Endothelial cell of hepatic sinusoid (primary cell): ENCODE data around the gene GRIA3.
"Not testable (repeated sequence)": the region's sequence is repeated elsewhere in the genome, so short reads cannot be mapped to it uniquely, and the experiment has no call there.

Experiments used
- in situ Hi-C: cut with HindIII; loops from 2 replicates; pipeline ENCODE4 v1.10.0; 2017; ENCODE audit warnings: low sequenced_read_pairs

The GRIA3 gene

DNA sequence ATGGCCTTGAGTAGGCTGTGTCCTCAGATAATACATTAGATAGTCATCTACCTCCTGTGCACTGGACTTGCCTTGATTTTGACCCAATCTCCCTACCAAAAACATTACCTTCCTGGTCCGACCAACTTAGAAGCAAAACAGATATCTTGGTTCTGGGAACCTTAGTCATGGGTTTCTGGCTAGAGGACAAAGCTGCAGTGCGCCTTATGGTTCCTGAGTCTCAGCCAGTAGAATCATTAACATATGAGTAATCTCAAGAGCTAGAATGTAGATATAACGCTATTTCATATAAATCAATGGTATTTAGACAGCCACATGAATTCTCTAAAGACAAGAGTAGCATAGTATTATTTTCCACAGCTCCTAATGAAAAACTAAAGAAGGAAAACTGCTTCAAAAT lies 83.1 kb downstream of the GRIA3 start:
- in situ Hi-C loops: no loop called here

GRCh38 chrX:123271902-123272301 lies 87.8 kb downstream of the GRIA3 start:
- in situ Hi-C loops: no loop called here

- in situ Hi-C loops: no loop called here
Observed at GRCh38 chrX:123272630-123273029, 88.6 kb downstream of the GRIA3 start.

DNA sequence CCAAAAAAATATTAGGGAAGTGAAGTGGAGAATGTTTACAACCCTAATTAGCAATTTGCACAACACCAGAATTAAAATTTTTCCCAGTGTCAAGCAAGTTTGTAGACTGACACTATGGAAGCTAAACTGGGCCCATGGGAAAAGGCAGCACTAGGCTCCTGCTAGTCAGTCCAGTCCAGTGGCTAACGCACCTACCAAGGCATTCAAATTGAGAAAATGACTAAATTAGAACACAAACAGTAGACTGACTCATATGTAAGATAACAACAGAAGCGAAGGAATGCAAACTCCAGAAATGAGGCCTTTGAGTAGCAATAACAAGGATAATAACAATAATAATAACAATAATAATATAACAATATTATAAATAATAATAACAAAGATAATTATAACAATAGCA lies 90.7 kb downstream of the GRIA3 start:
- in situ Hi-C loops: no loop called here

DNA sequence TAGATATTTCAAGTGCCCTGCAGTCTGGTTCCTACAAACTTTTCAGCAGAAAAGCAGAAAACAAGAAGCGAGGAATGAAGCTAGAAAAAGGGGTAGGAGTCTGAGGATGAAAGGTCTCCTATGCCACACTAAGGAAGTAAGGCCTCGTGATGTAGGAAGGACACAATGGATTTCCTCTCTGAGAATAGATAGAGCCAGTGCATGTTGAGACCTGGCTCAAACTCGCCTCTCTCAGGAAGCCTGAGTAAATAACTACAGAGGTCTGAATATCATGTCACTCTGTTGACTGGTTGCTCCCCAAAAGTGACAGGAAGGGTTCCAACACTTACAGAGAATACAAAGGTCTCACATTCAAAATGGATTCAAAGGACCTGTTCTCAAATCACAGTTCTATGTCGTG lies 93.3 kb downstream of the GRIA3 start:
- in situ Hi-C loops: no loop called here

DNA sequence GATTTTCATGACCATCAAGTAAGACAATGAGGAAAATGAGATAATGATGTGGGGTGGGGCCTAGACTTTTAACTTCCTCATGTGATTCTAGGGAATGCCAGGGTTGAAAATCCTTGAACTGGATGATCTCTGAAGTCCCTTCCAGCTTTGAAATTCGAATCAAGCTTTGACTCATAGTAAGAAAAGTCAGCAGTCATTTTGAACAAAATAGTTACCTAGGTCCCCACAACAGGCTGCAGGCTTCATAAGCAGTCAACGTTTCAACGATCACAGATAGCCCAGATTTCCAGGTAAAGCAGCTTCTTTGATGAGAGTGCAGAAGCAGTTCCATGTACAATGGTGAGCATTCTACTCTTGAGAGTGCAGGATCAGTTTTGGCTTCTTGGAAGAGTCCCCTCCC lies 93.7 kb downstream of the GRIA3 start:
- in situ Hi-C loops: no loop called here

- in situ Hi-C loops: no loop called here
Observed at GRCh38 chrX:123282241-123282640, 98.2 kb downstream of the GRIA3 start.

GRCh38 chrX:123283407-123283806 lies 99.3 kb downstream of the GRIA3 start:
- in situ Hi-C loops: not testable (repeated sequence)

- in situ Hi-C loops: no loop called here
Observed at GRCh38 chrX:123291623-123292022, 107.5 kb downstream of the GRIA3 start.

DNA sequence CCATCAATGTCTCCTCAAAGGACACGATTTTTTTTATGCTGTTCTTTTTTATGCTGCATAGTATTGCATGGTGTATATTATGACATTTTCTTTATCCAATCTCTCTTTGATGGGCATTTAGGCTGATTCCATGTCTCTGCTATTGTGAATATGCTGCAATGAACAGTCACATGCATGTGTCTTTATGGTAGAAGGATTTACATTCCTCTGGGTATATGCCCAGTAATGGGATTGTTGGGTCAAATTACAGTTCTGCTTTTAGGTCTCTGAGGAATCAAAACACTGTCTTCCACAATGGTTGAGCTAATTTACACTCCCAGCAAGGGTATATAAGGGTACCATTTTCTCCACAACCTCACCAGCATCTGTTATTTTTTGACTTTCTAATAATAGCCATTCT lies 113.9 kb downstream of the GRIA3 start:
- in situ Hi-C loops: no loop called here

DNA sequence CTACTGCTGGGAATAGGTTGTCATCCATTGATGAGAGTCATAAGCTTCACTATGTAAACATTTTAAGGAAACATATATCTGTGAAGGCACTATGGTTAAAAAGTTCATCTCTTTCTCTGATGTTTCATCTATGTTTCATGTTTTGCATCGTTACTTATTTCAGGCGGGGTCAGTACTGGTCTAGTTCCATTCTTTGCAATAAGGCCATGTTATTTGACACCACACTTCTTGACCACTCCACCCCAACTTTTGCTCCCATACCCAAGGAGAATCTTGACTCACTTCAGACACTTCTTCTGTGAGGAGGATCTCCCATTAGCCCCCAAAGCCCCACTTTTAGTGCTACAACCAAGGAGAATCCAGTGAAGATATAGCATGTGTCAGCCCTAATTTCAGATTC lies 119.4 kb downstream of the GRIA3 start:
- in situ Hi-C loops: no loop called here

DNA sequence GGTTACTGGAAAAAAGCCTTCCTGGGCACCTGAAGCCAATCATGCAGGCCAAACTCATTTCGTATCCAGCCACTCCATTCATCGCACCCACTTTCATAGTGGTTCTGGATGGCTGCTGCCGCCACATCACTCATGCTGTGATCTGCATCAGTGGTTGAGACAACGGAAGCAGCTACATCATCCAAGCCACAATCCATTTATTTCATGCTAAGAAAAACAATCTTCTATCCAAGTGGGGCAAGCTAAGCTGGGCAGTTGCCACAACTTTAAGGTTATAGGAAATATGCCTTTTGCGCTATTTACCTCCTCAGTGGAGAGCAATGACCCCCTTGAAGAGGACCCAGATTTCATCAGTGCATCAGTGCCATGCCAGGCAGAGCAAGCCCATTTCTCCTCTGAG lies 124.6 kb downstream of the GRIA3 start:
- in situ Hi-C loops: no loop called here

DNA sequence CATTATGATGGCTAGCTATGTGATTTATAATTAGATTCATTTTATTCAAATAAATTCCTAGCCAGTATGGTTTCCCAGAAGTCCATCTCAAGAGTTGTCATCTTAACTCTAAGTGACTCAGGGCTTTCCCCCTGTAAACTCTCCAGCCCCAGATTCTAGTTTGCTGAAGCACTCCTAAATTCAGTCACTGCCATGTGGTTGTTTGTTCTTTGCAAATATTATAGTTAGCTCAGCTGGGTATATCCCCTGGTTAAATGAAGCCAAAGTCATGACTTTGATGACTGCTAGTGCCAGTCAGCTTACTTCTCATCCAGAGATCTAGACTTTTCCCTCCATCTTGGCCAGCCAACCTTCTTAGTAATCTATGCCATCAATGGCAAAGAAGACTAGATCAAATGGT lies 126.0 kb downstream of the GRIA3 start:
- in situ Hi-C loops: no loop called here

GRCh38 chrX:123311486-123311885 lies 127.4 kb downstream of the GRIA3 start:
- in situ Hi-C loops: no loop called here

GRCh38 chrX:123313486-123313885 lies 129.4 kb downstream of the GRIA3 start:
- in situ Hi-C loops: no loop called here

- in situ Hi-C loops: no loop called here
Observed at GRCh38 chrX:123320622-123321021, 136.5 kb downstream of the GRIA3 start.

GRCh38 chrX:123322536-123322935 lies 138.5 kb downstream of the GRIA3 start:
- in situ Hi-C loops: no loop called here

DNA sequence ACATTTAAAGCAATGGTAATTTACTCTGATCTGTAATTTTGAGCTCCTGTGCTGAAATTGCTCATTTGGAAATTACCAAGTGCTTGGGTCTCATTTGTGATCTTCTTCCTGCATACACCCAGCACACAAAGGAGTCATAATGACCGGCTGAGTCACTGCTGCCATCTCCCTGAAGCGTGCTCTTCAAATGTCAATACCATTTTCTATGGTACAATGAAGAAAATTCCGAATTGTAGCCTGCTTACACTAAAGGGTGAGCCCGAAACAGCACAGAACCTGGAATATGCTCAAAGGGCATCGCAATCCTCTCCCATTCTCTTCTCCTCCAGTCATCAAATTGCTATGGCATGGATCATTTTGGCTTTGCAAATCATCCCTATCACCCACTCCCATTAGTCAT lies 140.5 kb downstream of the GRIA3 start:
- in situ Hi-C loops: no loop called here

GRCh38 chrX:123330229-123330942 lies 146.3 kb downstream of the GRIA3 start:
- in situ Hi-C loops: no loop called here

DNA sequence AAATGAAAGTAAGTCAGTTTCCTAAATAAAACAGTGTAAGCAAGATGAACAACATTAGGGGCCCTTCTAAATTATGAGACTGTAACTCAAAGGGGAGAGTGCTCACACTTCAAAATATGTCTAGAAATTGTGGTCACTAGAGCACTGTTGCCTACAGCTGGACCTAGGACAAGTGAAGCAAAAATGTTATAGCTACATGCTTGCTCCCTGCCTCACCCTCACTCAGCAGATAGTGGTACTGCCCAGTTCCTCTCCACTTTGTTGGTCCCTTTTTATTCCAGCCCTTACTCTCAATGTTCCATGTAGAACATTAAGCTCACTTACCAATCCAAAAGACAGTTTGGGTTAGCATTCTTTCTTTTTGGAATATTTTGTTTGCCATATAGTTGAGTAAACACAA lies 147.3 kb downstream of the GRIA3 start:
- in situ Hi-C loops: no loop called here

- in situ Hi-C loops: no loop called here
Observed at GRCh38 chrX:123331859-123332258, 147.8 kb downstream of the GRIA3 start.

- in situ Hi-C loops: no loop called here
Observed at GRCh38 chrX:123336666-123337065, 152.6 kb downstream of the GRIA3 start.
